Neural progenitor cell (in vitro differentiated cells): Measurements from ENCODE around the gene RGS12.

Experiments
- EZH2 ChIP-seq: fragments of 200-600 bp; sonication (generic); IDR thresholded peaks from 2 replicates; pipeline ENCODE4 v1.6.1; 2017; ENCODE audit warnings: antibody characterized with exemption, mild to moderate bottlenecking, moderate library complexity
- EZH2phosphoT487 ChIP-seq: fragments of 200-600 bp; sonication (generic); IDR thresholded peaks from 2 replicates; pipeline ENCODE4 v1.6.1; 2017; ENCODE audit warnings: antibody characterized with exemption
- TF ChIP-seq, protein P1 (sequence below): fragments of 200-600 bp; sonication (generic); IDR thresholded peaks from 2 replicates; pipeline ENCODE4 v1.5.1; 2017; ENCODE audit warnings: antibody characterized with exemption, mild to moderate bottlenecking

DNA sequence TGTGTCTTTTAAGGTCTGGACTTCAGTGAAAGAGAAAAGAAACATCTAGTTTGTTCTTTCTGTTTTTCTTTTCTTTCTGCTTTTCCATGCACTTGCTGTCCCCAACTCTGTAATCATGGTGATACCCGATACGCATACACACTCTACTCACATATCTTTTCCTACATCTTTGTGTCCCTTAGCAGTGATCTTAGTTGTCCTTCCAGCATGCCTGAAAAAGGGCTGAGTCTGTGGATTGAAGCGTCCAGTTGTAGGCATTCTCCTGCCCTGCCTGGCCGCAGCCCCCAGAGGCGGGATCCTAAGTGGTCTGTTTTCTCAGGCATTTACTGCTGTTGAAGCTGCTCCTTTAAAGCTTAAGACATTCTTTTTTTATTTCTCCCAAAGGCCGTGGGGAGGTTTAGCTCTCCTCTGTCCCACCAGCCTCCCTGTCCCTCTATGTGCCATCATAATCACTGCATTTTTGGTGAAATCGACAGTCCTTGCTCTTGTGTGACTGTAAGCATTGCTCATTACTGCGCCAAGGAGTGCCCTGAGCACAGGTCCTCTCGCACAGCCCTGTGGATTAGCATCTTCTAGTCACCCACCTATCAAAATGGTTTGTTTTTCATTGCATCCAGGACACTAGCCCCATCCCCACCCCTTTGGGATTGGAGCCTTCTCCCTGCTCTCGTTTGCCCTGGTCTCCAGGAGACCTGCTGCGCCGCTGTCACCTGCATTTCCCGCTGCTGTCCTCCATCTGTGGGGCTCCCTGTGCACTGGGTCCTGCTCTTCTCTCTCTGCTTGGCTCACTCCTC lies 4.4 kb downstream of the RGS12 start:
- TF ChIP-seq, protein P1, sequence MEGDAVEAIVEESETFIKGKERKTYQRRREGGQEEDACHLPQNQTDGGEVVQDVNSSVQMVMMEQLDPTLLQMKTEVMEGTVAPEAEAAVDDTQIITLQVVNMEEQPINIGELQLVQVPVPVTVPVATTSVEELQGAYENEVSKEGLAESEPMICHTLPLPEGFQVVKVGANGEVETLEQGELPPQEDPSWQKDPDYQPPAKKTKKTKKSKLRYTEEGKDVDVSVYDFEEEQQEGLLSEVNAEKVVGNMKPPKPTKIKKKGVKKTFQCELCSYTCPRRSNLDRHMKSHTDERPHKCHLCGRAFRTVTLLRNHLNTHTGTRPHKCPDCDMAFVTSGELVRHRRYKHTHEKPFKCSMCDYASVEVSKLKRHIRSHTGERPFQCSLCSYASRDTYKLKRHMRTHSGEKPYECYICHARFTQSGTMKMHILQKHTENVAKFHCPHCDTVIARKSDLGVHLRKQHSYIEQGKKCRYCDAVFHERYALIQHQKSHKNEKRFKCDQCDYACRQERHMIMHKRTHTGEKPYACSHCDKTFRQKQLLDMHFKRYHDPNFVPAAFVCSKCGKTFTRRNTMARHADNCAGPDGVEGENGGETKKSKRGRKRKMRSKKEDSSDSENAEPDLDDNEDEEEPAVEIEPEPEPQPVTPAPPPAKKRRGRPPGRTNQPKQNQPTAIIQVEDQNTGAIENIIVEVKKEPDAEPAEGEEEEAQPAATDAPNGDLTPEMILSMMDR: no peak
- no peak for TF ChIP-seq EZH2
- TF ChIP-seq EZH2phosphoT487: no peak
